Occipital lobe (tissue), 2 donors: ENCODE results near the gene COL25A1. TPM values are rescaled to one million over a fixed set of nuclear protein-coding genes. Genes with fewer than 3 reads are reported as not detected.

Experiments used
- DNase-seq: peaks from one replicate; lab custom pipeline; 2025; lab: John Stamatoyannopoulos, UW
- total RNA-seq: library from RNA; depleted of rRNA; stranded (reverse); fragments of >200 nt; gene quantifications from one replicate; pipeline ENCODE4 v1.2.3, GENCODE V29; 2014

COL25A1 gene
- total RNA-seq, 1 donor from 2014 or later, result 6.4 TPM

DNA sequence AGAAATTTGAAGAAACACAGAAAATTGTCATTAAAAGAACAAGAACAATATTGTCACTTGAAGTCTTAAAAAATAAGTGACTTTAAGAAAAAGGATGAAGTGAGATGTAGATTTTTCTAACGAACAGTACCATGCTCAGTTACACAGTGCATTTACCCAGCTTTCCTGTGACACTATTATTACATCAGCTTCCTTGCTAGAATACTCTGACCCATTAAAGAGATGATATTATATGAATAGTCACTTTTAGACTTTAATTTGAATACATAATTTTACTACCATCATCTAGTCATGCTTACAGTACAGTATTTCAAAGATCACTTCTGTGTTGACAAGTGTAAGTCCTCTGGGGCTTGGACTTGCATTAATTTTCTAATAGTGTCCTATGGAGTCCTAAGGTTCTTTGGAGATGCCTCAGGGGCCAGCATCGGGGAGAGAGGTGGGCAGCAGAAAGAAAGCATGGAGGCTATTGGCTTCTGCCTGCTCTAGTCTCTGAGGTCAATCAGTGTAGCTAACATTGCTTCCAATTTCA, 10.7 kb downstream of the COL25A1 start:
- no peak for DNase-seq

GRCh38 chr4:109290918-109291317, 11.5 kb downstream of the COL25A1 start:
- no peak for DNase-seq

- no peak for DNase-seq
These were observed 23.8 kb downstream of the COL25A1 start for GRCh38 chr4:109278594-109279031.

DNA sequence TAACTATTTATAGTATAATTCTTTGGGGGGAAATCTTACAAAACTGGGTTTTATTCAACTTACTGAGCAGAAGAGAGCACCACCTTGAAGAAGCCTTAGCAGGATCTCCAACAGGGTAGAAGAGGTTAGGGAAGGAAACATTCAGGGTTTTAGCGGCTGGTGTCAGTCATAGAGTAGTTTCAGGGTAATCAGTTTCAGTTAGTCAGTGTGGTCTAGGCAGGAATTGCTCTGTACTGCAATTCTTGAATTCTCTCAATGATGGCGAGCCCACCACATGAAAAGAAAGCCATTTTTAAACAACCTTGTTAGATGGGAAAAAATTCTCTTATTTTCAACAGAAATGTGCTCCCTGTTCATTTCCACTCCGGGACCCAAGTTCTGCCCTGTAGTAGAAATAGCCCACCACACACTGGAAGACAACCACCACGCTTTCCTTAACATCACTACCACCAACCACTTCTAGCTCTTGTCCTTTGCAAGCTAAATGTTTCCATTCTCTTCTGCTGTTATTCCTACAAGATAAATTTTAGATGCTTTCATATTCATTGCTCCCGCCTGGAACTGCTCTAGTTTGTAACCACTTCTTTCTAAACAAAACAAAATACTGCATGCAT, 25.9 kb downstream of the COL25A1 start:
- DNase-seq, result no peak

DNA sequence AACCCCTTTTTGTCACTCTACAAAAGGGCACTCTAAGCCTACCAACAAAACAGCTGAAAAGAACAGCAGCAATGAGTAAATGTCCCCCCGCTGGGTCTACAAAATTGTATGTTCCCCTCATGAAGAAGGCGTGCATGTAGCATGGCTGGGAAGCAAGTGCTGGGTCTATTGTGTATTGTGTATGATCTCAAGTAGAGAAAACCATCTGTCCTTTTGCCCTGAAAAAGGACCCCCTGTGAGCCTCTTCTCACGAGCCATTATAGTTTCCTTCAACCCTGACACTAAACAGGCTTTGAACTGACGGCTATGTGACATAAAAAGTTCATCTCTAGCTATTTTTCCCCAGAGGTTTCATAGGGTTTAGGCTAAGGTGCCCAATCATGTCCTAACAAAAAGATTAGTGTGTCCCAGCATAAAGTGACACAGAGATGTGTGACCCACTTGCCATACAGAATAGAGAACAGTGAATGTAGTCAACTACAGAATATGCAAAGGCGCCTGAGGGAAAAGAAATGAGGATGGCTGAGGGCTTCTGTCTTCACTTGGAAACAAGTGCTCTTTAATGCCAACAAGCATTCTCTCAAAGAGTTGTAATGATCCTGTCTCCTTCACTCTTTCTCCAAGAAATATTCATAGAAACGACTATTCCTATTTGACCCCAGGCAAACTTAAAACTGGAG, 27.3 kb downstream of the COL25A1 start:
- DNase-seq, result no peak

- no peak for DNase-seq
These were observed 35.6 kb downstream of the COL25A1 start for GRCh38 chr4:109266891-109267290.

DNA sequence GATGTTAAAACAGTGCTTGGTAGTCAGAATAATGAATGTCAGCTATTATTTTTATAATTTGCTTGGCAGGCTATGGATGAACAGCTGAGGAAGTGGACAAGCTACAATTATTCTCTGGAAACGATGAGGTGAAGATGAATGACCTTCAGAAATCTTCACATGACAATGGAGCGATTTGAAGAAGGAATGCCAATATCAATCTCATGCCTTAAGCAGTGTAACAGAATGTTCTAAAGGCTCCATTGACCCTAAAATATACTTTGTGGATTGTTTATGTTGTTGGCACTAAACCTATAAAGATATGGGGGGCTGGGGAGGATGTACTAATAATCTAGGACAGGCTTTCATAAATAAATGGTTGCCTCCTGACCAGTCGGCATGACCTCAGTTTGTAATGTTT, 36.2 kb downstream of the COL25A1 start:
- no peak for DNase-seq

DNA sequence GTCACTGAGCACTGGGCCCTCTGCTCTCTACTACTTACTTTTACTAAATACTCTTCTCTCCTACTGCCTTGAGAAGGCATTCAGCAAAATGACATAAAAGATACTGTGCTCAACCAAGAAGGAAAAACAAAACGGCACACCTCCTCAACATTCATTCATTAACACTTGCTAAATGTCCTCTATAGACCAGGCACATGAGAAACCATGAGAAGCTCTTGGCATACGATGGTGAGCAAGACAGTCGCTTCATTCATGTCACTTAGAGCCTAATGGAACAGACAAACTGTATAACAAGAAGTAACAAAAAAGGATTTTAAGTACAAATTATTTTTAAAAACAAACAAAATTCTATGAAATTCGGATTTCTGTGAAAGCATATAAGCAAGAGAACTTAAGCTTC, 38.7 kb downstream of the COL25A1 start:
- DNase-seq, result no peak

DNA sequence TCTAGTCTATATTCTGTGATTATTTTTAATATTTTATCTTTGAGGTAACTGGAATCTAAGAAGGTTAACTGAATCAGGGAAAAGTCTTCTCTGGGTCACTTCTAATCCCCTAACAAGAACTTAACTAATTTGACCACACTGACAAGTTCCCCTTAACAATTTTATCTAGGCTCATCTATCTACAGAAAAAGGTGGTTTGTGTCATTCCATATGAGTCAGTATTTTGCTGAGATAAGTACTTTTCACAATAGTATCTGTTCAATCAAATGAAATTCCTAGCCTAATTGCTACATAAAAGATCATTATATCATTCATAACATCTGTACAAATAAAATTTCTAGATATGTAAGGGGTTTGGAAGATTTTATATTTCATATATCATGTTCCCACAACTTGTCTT, 45.6 kb downstream of the COL25A1 start:
- no peak for DNase-seq

GRCh38 chr4:109254845-109255244, 47.6 kb downstream of the COL25A1 start:
- no peak for DNase-seq

DNA sequence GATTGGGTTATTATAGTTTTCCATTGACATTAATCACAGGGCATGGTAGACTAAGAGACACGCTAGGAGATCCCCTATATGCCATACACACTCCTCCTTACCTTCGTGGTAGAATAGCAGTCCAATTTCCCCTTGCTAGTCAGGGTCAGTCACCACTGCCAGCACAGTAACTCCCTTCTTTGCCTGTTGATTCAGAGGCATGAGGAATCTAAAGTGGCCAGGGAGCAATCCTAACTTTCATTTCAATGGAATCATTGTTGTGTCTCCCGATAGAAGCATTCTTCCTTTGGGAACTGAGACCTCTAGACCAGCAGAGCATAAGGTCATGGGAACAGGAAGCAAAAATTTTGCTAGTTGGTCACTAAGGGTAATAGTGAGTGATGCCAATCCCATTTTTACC, 51.1 kb downstream of the COL25A1 start:
- no peak for DNase-seq

DNA sequence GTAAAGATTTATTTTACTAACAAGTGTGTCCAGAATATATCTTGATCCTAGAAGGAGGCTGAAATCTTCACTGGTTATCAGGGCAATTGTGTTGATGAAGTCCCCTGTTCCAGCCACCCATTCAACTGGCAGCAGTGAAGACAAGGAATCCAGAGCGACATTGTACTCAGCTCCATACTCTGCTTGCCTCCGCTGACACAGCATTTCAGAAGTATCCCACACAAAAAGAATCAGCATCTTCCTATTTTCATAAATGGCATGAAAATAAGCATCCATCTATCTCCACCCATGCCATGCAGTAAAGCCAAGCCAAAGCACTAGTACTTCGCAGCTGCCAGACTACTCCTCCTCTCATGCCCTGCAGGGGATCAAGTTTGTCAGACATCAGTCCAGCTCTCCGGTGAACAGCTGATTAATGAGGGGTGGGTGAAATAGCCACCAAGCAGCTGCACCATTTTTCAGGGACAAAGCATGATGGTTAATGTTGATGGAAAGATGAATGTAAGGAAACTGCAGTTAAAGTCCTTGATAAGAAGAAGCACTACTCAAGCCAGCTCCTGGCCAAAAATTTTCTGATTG, 54.0 kb downstream of the COL25A1 start:
- DNase-seq, result no peak

- no peak for DNase-seq
These were observed 58.6 kb downstream of the COL25A1 start for GRCh38 chr4:109243871-109244270.

- DNase-seq, result no peak
These were observed 63.7 kb downstream of the COL25A1 start for GRCh38 chr4:109238746-109239145.

- DNase-seq, result no peak
These were observed 66.8 kb downstream of the COL25A1 start for GRCh38 chr4:109235683-109236082.

DNA sequence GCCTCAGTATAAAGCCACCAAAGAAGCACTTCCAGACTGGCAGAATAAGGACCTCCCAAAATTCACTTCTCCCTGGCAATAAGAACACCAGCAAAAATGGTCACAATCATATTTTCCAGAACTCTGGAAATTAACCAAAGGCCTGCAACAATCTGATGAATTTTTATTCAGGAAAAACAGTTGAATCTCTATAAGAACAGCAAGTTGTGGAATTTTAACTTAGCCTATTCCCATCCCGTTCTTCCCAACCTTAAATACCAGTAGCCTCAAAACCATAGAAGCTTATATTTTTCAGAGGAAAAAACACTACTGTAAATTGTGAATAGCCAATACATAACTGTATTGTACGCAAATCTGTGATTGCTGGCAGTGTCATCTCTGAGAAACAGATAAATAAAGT, 67.9 kb downstream of the COL25A1 start:
- DNase-seq, result no peak

- DNase-seq, result no peak
These were observed 68.9 kb downstream of the COL25A1 start for GRCh38 chr4:109233570-109233969.

DNA sequence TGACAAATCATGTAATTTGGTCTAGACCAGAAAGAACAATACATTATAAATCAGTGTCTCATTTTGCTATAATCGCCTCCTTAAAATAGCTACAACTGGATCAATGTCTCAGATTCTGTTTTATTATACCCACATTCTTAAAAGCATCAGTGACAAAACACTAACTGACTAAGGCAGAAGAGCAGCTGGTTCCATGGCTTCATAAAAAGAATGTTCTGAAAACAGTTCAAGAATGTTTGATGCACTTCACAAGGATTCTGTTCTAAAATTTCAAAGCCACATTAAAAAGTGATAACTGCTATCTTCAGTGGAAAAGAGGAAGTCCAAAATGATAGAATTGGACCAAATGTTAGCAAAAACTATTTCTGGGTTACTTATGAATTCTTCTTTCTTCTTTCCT, 69.8 kb downstream of the COL25A1 start:
- no peak for DNase-seq

- no peak for DNase-seq
These were observed 71.1 kb downstream of the COL25A1 start for GRCh38 chr4:109231331-109231730.

DNA sequence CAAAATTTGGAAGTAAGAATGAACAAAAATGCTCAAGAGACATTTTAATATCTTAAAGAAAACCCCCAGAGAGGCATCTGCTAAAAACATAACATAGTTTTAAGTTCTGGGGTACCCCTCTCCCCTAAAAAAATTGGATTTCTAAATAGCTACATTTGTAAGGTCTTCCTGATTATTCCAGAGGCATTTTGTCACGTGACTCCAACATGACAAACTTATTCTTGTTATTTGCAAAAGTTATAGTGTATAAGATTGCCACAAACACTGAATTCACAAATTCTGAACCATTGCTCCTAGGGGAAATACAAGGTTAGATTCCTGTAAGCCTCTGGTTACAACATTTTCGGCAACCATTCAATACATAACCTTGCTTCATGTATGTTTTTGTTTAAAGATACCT, 73.4 kb downstream of the COL25A1 start:
- DNase-seq, result no peak

- DNase-seq, result no peak
These were observed 84.2 kb downstream of the COL25A1 start for GRCh38 chr4:109218288-109218687.

- DNase-seq, result no peak
These were observed 86.3 kb downstream of the COL25A1 start for GRCh38 chr4:109216085-109216696.
